ENCODE results near the gene POLA1.

Gene POLA1

GRCh38 chrX:25013632-25014365, 320.1 kb downstream of the POLA1 start:
- WGBS (ENCODE audit: insufficient coverage, insufficient read length) = no CpG with 5 or more reads among the region's 44 CpGs
- Histone ChIP-seq H3K4me3 (ENCODE audit: low read length) (no peak overlapping the region), H3K4me1 (ENCODE audit: control insufficient read depth, insufficient read depth, low read length) (peaks cover 2% of the 10 kb centered on the region; the same call in 1 of the 2 replicates), H3K36me3 (ENCODE audit: control insufficient read depth, insufficient read depth, low read length) (no peaks in the 10 kb centered on the region), H3K27ac (ENCODE audit: low read length) (no peak overlapping the region), H3K27me3 (ENCODE audit: control insufficient read depth, insufficient read depth, low read length) (peaks cover 72% of the 10 kb centered on the region), H3K9me3 (ENCODE audit: control insufficient read depth, insufficient read depth, low read length) (no peaks in the 10 kb centered on the region)
- DNase-seq (ENCODE audit: low read depth, low spot score) = no peak

- no peaks in the 10 kb centered on the region for H3K36me3 ChIP-seq (ENCODE audit: control insufficient read depth, insufficient read depth, low read length)
- H3K4me3 ChIP-seq (ENCODE audit: low read length) = no peak overlapping the region
- WGBS (ENCODE audit: insufficient coverage, insufficient read length) = no CpG with 5 or more reads among the region's 19 CpGs
- DNase-seq (ENCODE audit: low read depth, low spot score) = no peak
- H3K27ac ChIP-seq (ENCODE audit: low read length) = no peak overlapping the region
- H3K27me3 ChIP-seq (ENCODE audit: control insufficient read depth, insufficient read depth, low read length) = peaks cover 66% of the 10 kb centered on the region
- peaks cover 2% of the 10 kb centered on the region; the same call in 1 of the 2 replicates for H3K4me1 ChIP-seq (ENCODE audit: control insufficient read depth, insufficient read depth, low read length)
- H3K9me3 ChIP-seq (ENCODE audit: control insufficient read depth, insufficient read depth, low read length) = no peaks in the 10 kb centered on the region
Observed at GRCh38 chrX:25014366-25014838, 320.7 kb downstream of the POLA1 start.

GRCh38 chrX:25015486-25016360, 322.0 kb downstream of the POLA1 start, which contains the start of gene ARX:
Gene ARX (minus strand): TSS chrX:25015965. CDS start chrX:25015737, 228 bp downstream.
- H3K36me3 ChIP-seq (ENCODE audit: control insufficient read depth, insufficient read depth, low read length) = no peaks in the 10 kb centered on the region
- peak within 1 kb of the TSS; percentile 21; the same call in 1 of the 2 replicates for H3K4me3 ChIP-seq (ENCODE audit: low read length)
- peaks cover 59% of the 10 kb centered on the region for H3K27me3 ChIP-seq (ENCODE audit: control insufficient read depth, insufficient read depth, low read length)
- no peak within 1 kb of the TSS for H3K27ac ChIP-seq (ENCODE audit: low read length)
- no peaks in the 10 kb centered on the region for H3K9me3 ChIP-seq (ENCODE audit: control insufficient read depth, insufficient read depth, low read length)
- no peak for DNase-seq (ENCODE audit: low read depth, low spot score)
- WGBS (ENCODE audit: insufficient coverage, insufficient read length) = no CpG with 5 or more reads among the region's 58 CpGs
- no peaks in the 10 kb centered on the region for H3K4me1 ChIP-seq (ENCODE audit: control insufficient read depth, insufficient read depth, low read length)

GRCh38 chrX:25016361-25016671, 322.6 kb downstream of the POLA1 start:
- H3K9me3 ChIP-seq (ENCODE audit: control insufficient read depth, insufficient read depth, low read length) = no peaks in the 10 kb centered on the region
- no peaks in the 10 kb centered on the region for H3K36me3 ChIP-seq (ENCODE audit: control insufficient read depth, insufficient read depth, low read length)
- no CpG with 5 or more reads among the region's 20 CpGs for WGBS (ENCODE audit: insufficient coverage, insufficient read length)
- no peak overlapping the region for H3K27ac ChIP-seq (ENCODE audit: low read length)
- peaks cover 57% of the 10 kb centered on the region for H3K27me3 ChIP-seq (ENCODE audit: control insufficient read depth, insufficient read depth, low read length)
- H3K4me1 ChIP-seq (ENCODE audit: control insufficient read depth, insufficient read depth, low read length) = no peaks in the 10 kb centered on the region
- no peak for DNase-seq (ENCODE audit: low read depth, low spot score)
- no peak overlapping the region for H3K4me3 ChIP-seq (ENCODE audit: low read length)

- Histone ChIP-seq H3K4me3 (ENCODE audit: low read length) (no peak overlapping the region), H3K9me3 (ENCODE audit: control insufficient read depth, insufficient read depth, low read length) (no peaks in the 10 kb centered on the region), H3K27ac (ENCODE audit: low read length) (no peak overlapping the region), H3K36me3 (ENCODE audit: control insufficient read depth, insufficient read depth, low read length) (no peaks in the 10 kb centered on the region), H3K4me1 (ENCODE audit: control insufficient read depth, insufficient read depth, low read length) (no peaks in the 10 kb centered on the region), H3K27me3 (ENCODE audit: control insufficient read depth, insufficient read depth, low read length) (peaks cover 57% of the 10 kb centered on the region)
- DNase-seq (ENCODE audit: low read depth, low spot score) = no peak
- no CpG with 5 or more reads among the region's 17 CpGs for WGBS (ENCODE audit: insufficient coverage, insufficient read length)
Observed at GRCh38 chrX:25016938-25017598, 323.4 kb downstream of the POLA1 start.

- DNase-seq (ENCODE audit: low read depth, low spot score) = no peak
- no peak overlapping the region for H3K27ac ChIP-seq (ENCODE audit: low read length)
- H3K9me3 ChIP-seq (ENCODE audit: control insufficient read depth, insufficient read depth, low read length) = no peaks in the 10 kb centered on the region
- H3K4me3 ChIP-seq (ENCODE audit: low read length) = no peak overlapping the region; the same call in 1 of the 2 replicates
- no peaks in the 10 kb centered on the region for H3K4me1 ChIP-seq (ENCODE audit: control insufficient read depth, insufficient read depth, low read length)
- H3K36me3 ChIP-seq (ENCODE audit: control insufficient read depth, insufficient read depth, low read length) = no peaks in the 10 kb centered on the region
- H3K27me3 ChIP-seq (ENCODE audit: control insufficient read depth, insufficient read depth, low read length) = peaks cover 57% of the 10 kb centered on the region
- no CpG with 5 or more reads among the region's 32 CpGs for WGBS (ENCODE audit: insufficient coverage, insufficient read length)
Observed at GRCh38 chrX:25017667-25018247, 324.0 kb downstream of the POLA1 start.

- Histone ChIP-seq H3K9me3 (ENCODE audit: control insufficient read depth, insufficient read depth, low read length) (no peaks in the 10 kb centered on the region), H3K36me3 (ENCODE audit: control insufficient read depth, insufficient read depth, low read length) (no peaks in the 10 kb centered on the region), H3K4me3 (ENCODE audit: low read length) (no peak overlapping the region), H3K27me3 (ENCODE audit: control insufficient read depth, insufficient read depth, low read length) (peaks cover 61% of the 10 kb centered on the region), H3K27ac (ENCODE audit: low read length) (no peak overlapping the region), H3K4me1 (ENCODE audit: control insufficient read depth, insufficient read depth, low read length) (no peaks in the 10 kb centered on the region)
- DNase-seq (ENCODE audit: low read depth, low spot score) = no peak
- WGBS (ENCODE audit: insufficient coverage, insufficient read length) = no CpG with 5 or more reads among the region's 3 CpGs
Observed at GRCh38 chrX:25018682-25019081, 325.0 kb downstream of the POLA1 start.

GRCh38 chrX:25019707-25020390, 326.1 kb downstream of the POLA1 start:
- H3K36me3 ChIP-seq (ENCODE audit: control insufficient read depth, insufficient read depth, low read length) = no peaks in the 10 kb centered on the region
- H3K9me3 ChIP-seq (ENCODE audit: control insufficient read depth, insufficient read depth, low read length) = no peaks in the 10 kb centered on the region
- no peak overlapping the region; the same call in 1 of the 2 replicates for H3K4me3 ChIP-seq (ENCODE audit: low read length)
- DNase-seq (ENCODE audit: low read depth, low spot score) = no peak
- no peak overlapping the region for H3K27ac ChIP-seq (ENCODE audit: low read length)
- no peaks in the 10 kb centered on the region for H3K4me1 ChIP-seq (ENCODE audit: control insufficient read depth, insufficient read depth, low read length)
- H3K27me3 ChIP-seq (ENCODE audit: control insufficient read depth, insufficient read depth, low read length) = peaks cover 50% of the 10 kb centered on the region
- WGBS (ENCODE audit: insufficient coverage, insufficient read length) = no CpG with 5 or more reads among the region's 22 CpGs

GRCh38 chrX:25020391-25020904, 326.7 kb downstream of the POLA1 start:
- Histone ChIP-seq H3K9me3 (ENCODE audit: control insufficient read depth, insufficient read depth, low read length) (no peaks in the 10 kb centered on the region), H3K4me3 (ENCODE audit: low read length) (peak overlapping the region; percentile 31; the same call in 1 of the 2 replicates), H3K27ac (ENCODE audit: low read length) (no peak overlapping the region), H3K36me3 (ENCODE audit: control insufficient read depth, insufficient read depth, low read length) (no peaks in the 10 kb centered on the region), H3K27me3 (ENCODE audit: control insufficient read depth, insufficient read depth, low read length) (peaks cover 44% of the 10 kb centered on the region), H3K4me1 (ENCODE audit: control insufficient read depth, insufficient read depth, low read length) (no peaks in the 10 kb centered on the region)
- WGBS (ENCODE audit: insufficient coverage, insufficient read length) = no CpG with 5 or more reads among the region's 27 CpGs
- no peak for DNase-seq (ENCODE audit: low read depth, low spot score)
